Cerebellar nuclear complex (tissue), 1 donor: ENCODE data around the gene GPT2.

Source experiments
- DNase-seq, 2 experiments: peaks; one replicate each; lab custom pipeline; 2025; lab: John Stamatoyannopoulos, UW

The GPT2 gene

GRCh38 chr16:46968063-46968435 is 83.9 kb downstream of the GPT2 start:
- no peak for DNase-seq

GRCh38 chr16:46970089-46970488 is 85.9 kb downstream of the GPT2 start:
- no peak for DNase-seq

GRCh38 chr16:46971271-46971670 is 87.1 kb downstream of the GPT2 start:
- DNase-seq: no peak

DNA sequence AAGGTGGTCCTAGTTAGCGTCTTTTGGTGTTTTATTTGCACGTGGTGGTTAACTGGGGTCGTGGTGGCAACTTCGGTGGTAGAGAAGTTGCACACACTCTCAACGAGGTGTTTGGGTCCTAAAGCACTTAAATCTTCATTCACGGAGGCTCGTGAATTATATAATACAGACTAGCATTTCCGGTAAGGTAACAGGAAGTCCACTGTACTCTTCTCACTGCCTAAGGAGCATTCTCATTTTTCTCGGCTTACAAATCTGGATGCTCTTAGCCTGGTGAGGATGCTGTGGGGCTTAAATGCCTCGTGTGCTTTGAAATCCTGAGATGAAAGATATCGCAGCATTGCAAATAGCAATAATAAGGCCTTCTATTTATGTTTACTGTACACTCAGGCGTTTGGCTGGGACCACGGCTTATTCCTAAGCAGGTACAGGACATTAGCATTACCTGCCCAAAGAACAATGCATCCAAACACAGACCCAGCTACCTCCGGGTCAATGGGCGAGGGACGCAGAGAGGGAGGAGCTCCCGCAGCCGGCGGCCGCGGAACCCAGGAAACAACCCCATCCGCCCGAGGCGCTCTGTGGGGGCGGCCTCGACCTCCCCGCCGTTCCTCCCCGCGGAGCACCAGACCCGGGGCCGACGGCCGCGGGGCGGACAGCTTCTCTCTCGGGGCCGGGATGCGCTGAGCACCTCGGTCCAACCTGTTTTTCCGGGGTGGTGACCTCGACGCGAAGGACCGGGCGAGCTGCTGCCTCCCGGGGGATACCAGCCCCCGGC is 88.5 kb downstream of the GPT2 start:
- DNase-seq: no peak

DNA sequence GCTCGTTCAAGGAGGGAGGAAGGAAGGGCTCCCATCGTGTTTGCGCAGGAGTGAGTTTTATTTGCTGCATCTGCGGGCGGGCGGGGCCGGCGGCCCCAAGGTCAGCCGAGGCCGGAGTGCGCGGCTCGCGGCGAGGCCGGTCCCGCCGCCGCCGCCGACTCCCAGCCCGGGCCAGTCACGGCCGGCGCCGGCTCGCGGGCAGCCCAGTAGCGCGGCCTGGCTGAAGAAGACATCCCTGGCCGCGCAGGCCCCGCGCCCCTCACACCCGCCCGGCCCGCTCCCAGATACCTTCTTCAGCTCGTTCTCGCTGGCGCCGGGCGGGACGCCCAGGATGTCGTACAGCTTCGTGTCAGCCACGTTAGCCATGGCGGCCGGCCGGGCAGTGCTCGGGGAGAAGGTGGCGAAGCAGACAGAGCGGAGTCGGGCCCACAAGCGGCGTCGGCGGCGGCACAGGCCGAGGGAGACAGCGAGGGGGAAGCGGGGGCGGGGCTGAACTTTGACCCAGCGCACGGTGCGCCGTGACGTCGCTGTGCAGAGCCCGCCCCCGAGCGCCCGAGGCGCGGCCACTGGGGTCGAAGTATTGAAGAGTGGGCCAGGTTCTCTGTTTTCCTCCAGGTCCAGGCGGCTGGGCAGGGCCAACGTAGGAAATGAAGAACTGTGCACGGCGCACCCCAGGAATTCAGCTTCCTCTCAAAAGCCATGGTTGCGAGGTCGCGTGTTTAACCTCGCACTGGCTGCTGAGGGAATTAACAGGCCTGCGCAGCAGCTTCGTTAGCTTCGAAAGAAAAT is 89.2 kb downstream of the GPT2 start, which contains the start of gene DNAJA2:
Gene DNAJA2, minus strand, starts transcription at position 468 of the 789 bp plus-strand sequence. Its CDS starts 102 bp downstream, at position 366.
- peak in 1 of 2 experiments; percentile 65 for DNase-seq

GRCh38 chr16:46973996-46974324 is 89.8 kb downstream of the GPT2 start:
- no peak for DNase-seq

DNA sequence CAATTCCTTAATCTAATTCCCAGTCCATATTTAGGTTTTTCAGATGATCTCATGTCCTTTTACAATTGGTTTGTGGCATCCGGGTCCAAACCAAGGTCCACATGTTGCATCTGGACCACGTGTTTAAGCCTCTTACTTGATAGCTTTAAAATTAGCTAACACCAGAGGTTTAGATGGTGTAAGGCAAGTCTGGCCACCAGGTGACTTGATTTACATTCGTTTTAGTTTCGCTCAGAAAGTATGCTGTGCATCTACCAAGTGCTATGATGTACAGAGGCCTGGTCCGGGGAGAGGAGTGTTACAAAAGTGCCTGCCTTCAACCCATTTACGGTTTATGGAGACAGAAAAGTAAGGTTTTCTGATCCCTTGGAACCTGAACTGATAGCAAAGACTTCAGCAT is 90.2 kb downstream of the GPT2 start:
- DNase-seq: no peak

DNA sequence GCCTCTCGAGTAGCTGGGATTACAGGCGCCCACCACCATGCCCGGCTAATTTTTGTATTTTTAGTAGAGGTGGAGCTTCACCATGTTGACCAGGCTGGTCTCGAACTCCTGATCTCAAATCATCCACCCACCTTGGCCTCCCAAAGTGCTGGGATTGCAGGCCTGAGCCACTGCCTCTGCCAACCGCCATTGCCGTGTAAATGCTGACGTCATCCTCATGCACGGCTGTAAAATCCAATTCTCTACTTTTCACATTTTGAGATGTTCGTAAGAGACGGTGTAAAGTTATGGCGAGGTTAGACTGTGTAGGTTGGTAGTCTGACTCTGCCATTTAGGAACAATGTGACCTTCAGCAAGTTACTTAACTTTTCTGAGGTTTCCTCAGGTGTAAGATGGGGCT is 91.0 kb downstream of the GPT2 start:
- no peak for DNase-seq

GRCh38 chr16:46975908-46976470 is 91.8 kb downstream of the GPT2 start:
- no peak for DNase-seq

DNA sequence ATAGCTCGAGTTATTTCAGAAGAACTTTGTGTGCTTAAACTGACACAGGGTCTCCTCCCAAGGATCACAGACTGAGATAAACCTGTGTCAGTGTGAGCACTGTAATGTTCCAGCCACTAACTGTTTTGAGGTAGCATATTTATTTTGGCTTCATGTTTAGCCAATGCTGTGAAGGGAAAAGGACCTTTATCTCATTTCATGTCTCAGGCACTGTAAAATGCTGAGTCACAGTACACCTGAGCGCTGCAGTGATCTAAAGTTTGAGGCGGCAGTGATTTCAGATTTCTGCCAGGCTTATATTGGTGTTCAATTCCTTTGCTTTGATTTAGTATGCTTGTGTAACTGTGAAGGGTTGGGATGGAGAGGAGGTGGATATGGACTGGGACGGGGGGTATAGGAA is 92.4 kb downstream of the GPT2 start:
- no peak for DNase-seq
